ENCODE data around the gene COL16A1.

DNA sequence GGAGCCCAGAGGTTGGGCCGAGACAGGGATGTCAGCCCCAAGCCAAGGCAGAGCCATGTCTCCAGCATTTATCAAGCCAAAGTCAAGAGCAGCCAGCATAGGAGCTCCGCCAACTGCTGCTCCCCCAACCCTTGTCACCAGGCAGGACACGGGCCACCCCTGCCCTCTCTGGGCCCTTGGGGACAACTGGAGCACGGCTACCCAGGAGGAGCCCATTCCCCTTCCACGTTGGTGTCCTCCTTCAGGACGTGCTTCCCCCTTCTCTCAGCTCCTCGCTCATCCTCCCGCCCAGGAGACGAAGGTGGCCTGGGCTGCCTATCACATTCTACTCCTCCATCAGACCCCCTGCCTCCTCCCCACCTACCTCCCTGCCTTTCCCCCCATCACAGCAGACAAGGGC, 39.3 kb downstream of the COL16A1 start:
- TF ChIP-seq, protein P1, sequence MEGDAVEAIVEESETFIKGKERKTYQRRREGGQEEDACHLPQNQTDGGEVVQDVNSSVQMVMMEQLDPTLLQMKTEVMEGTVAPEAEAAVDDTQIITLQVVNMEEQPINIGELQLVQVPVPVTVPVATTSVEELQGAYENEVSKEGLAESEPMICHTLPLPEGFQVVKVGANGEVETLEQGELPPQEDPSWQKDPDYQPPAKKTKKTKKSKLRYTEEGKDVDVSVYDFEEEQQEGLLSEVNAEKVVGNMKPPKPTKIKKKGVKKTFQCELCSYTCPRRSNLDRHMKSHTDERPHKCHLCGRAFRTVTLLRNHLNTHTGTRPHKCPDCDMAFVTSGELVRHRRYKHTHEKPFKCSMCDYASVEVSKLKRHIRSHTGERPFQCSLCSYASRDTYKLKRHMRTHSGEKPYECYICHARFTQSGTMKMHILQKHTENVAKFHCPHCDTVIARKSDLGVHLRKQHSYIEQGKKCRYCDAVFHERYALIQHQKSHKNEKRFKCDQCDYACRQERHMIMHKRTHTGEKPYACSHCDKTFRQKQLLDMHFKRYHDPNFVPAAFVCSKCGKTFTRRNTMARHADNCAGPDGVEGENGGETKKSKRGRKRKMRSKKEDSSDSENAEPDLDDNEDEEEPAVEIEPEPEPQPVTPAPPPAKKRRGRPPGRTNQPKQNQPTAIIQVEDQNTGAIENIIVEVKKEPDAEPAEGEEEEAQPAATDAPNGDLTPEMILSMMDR (conservative IDR thresholded peaks at IDR 0.05) = no peak
- no peak for TF ChIP-seq ZFX (IDR thresholded peaks at IDR 0.05)
